ENCODE results near the gene GUCA2B. TPM values are rescaled to one million over a fixed set of nuclear protein-coding genes. Genes with fewer than 3 reads are reported as not detected.

The GUCA2B gene
- total RNA-seq, 4 donors from 2014 or later = not detected

DNA sequence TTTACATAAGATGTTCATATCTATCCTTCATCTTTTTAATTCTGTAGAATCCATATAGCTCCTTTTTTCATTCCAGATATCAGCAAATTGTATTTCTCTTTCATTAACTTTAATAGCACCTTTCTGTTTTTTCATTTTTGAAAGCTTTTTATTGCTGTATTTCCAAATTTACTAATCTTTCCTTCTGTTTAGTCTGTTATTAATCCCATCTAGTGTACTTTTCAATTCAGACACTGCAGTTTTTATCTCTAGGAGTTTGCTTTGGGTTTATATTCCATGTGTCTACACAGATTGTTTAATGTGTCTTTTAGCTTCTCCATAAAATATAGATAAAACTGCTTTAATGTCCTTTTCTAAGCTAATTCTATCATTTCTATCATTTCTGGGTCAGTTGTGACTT lies 48.8 kb downstream of the GUCA2B start:
- H3K9me3 ChIP-seq = no peaks in the 10 kb centered on the region
- DNase-seq (ENCODE audit: low spot score in 2 of 2) = no peak
- no peaks in the 10 kb centered on the region for H3K4me1 ChIP-seq
- H3K27ac ChIP-seq = no peak overlapping the region
- no peak for TF ChIP-seq POLR2A (IDR thresholded peaks at IDR 0.05)
- H3K27me3 ChIP-seq = no peaks in the 10 kb centered on the region
- no peak overlapping the region for H3K4me3 ChIP-seq
- H3K36me3 ChIP-seq = peaks cover 33% of the 10 kb centered on the region

Other genes starting within 250 kb of the GUCA2B start
- gene HIVEP3, start 234.5 kb upstream of the GUCA2B start, total RNA-seq = 10 to 100 TPM; 11.3 to 23.9 (median 18.3) TPM
- gene GUCA2A, start 11.3 kb downstream of the GUCA2B start, total RNA-seq = 1 to 10 TPM in 1 of 4 donors, not detected in 3; 1.4 TPM
- gene FOXJ3, start 181.8 kb downstream of the GUCA2B start, total RNA-seq = 10 to 100 TPM; 37.0 to 71.0 (median 41.1) TPM
- under 1 TPM; 0.11 to 0.93 (median 0.54) TPM for gene RIMKLA, start 227.4 kb downstream of the GUCA2B start, total RNA-seq

Data from suprapubic skin (tissue), 4 donors.